MCF 10A (cell line): Measurements from ENCODE around the gene AFDN. TPM values are rescaled to one million over a fixed set of nuclear protein-coding genes. Genes with fewer than 3 reads are reported as not detected.

Source experiments
- BruUV-seq: library from RNA; stranded (reverse); fragments of 400-500 nt; replicated peaks from 2 replicates; lab custom pipeline; 2021; lab: Mats Ljungman, UMichigan
- CTCF ChIA-PET: fragments of 300-600 bp; sonication (Branson Sonifier 250); formaldehyde crosslinking; extraction: SDS; loops from one replicate; lab custom pipeline; 2021; ENCODE audit warnings: antibody characterized with exemption, inconsistent platforms; lab: Yijun Ruan, JAX
- POLR2A ChIA-PET: fragments of 300-600, 350-650 bp; sonication (Branson Sonifier 250); formaldehyde crosslinking; extraction: SDS; loops from one replicate; lab custom pipeline; 2020; ENCODE audit warnings: antibody characterized with exemption, inconsistent platforms; lab: Yijun Ruan, JAX
- DNase-seq: peaks from one replicate; pipeline ENCODE4 v3.0.0-alpha.2; 2018; ENCODE audit not compliant: unreplicated experiment
- H3K27ac Mint-ChIP-seq: one replicate; pipeline ENCODE4 v1.8.0; 2022; ENCODE audit warnings: mild to moderate bottlenecking, low read depth, mixed read lengths; ENCODE audit not compliant: unreplicated experiment
- H3K27me3 Mint-ChIP-seq: one replicate; pipeline ENCODE4 v1.8.0; 2022; ENCODE audit warnings: mixed read lengths; ENCODE audit not compliant: insufficient read depth, unreplicated experiment
- H3K36me3 Mint-ChIP-seq: one replicate; pipeline ENCODE4 v1.8.0; 2022; ENCODE audit warnings: mild to moderate bottlenecking, moderate library complexity, mixed read lengths; ENCODE audit not compliant: insufficient read depth, unreplicated experiment
- H3K4me1 Mint-ChIP-seq: one replicate; pipeline ENCODE4 v1.8.0; 2022; ENCODE audit warnings: mixed read lengths; ENCODE audit not compliant: insufficient read depth, unreplicated experiment
- H3K4me3 Mint-ChIP-seq: one replicate; pipeline ENCODE4 v1.8.0; 2022; ENCODE audit warnings: mild to moderate bottlenecking, moderate library complexity, mixed read lengths; ENCODE audit not compliant: unreplicated experiment
- H3K9me3 Mint-ChIP-seq: one replicate; pipeline ENCODE4 v1.8.0; 2022; ENCODE audit warnings: mixed read lengths; ENCODE audit not compliant: unreplicated experiment
- intact Hi-C: fragments of 100-400 bp; cut with micrococcal nuclease; formaldehyde crosslinking; loops from 2 replicates; pipeline ENCODE4 v1.14.1; 2022
- total RNA-seq: library from RNA; stranded (reverse); gene quantifications from 2 replicates; pipeline ENCODE4 v1.2.3, GENCODE V29; 2022
- TF ChIP-seq, protein P1 (sequence below): fragments of 200-600 bp; IDR thresholded peaks from one replicate; pipeline ENCODE4 v1.8.0; 2022; ENCODE audit warnings: antibody characterized with exemption, mild to moderate bottlenecking; ENCODE audit not compliant: unreplicated experiment

Gene AFDN
- total RNA-seq, 1 experiment from 2014 or later, result 115 TPM

GRCh38 chr6:167960579-167960978 is 133.9 kb downstream of the AFDN start:
- Mint-ChIP-seq H3K36me3 (peaks cover 30% of the 10 kb centered on the region), H3K27me3 (no peaks in the 10 kb centered on the region), H3K4me3 (no peak overlapping the region), H3K9me3 (no peaks in the 10 kb centered on the region), H3K4me1 (peaks cover 15% of the 10 kb centered on the region), H3K27ac (no peak overlapping the region)
- DNase-seq, result no peak
- CTCF ChIA-PET, result no interaction called here
- no TSS peak for BruUV-seq
- intact Hi-C loops, result no loop called here
- TF ChIP-seq, protein P1, sequence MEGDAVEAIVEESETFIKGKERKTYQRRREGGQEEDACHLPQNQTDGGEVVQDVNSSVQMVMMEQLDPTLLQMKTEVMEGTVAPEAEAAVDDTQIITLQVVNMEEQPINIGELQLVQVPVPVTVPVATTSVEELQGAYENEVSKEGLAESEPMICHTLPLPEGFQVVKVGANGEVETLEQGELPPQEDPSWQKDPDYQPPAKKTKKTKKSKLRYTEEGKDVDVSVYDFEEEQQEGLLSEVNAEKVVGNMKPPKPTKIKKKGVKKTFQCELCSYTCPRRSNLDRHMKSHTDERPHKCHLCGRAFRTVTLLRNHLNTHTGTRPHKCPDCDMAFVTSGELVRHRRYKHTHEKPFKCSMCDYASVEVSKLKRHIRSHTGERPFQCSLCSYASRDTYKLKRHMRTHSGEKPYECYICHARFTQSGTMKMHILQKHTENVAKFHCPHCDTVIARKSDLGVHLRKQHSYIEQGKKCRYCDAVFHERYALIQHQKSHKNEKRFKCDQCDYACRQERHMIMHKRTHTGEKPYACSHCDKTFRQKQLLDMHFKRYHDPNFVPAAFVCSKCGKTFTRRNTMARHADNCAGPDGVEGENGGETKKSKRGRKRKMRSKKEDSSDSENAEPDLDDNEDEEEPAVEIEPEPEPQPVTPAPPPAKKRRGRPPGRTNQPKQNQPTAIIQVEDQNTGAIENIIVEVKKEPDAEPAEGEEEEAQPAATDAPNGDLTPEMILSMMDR, result no peak
- POLR2A ChIA-PET, result no interaction called here

DNA sequence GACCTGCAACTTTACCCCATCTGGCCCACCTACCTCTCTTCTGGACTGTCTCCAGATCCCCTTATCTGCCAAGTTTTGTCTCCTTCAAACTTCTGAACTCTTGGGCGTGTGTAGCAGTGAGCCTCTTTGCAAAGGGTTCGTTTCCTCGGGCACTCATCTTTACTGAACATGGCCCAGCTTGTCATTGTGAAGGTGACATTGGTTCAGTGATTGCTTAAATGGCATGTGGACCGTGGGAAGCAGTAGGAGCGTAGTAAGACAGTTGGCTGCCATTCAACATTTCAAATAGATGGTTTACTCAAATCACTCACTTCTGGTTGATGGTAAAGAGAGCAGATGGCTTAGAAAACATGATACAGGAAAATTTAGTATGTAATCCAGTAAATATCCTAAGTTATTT is 136.0 kb downstream of the AFDN start:
- CTCF ChIA-PET, result interaction anchor here (0.7 to 1.0 kb wide), 2 partner anchors 10 to 30 kb away, joined by 3 to 4 read pairs; no protein-coding TSS in a partner anchor
- Mint-ChIP-seq H3K4me1 (peaks cover 1% of the 10 kb centered on the region), H3K36me3 (peaks cover 23% of the 10 kb centered on the region), H3K9me3 (no peaks in the 10 kb centered on the region), H3K4me3 (no peak overlapping the region), H3K27me3 (no peaks in the 10 kb centered on the region), H3K27ac (no peak overlapping the region)
- TF ChIP-seq, protein P1, result no peak
- intact Hi-C loops, result no loop called here
- BruUV-seq, result no TSS peak
- POLR2A ChIA-PET, result no interaction called here
- no peak for DNase-seq

GRCh38 chr6:167963589-167964057 is 136.9 kb downstream of the AFDN start:
- H3K27ac Mint-ChIP-seq, result no peak overlapping the region
- intact Hi-C loops, result no loop called here
- ChIA-PET CTCF (no interaction called here), POLR2A (interaction anchor here (0.7 kb wide), 1 partner anchor 32 kb away, joined by 3 read pairs; no protein-coding TSS in a partner anchor)
- H3K9me3 Mint-ChIP-seq, result no peaks in the 10 kb centered on the region
- BruUV-seq, result no TSS peak
- no peak for DNase-seq
- no peak overlapping the region for H3K4me3 Mint-ChIP-seq
- H3K4me1 Mint-ChIP-seq, result no peaks in the 10 kb centered on the region
- peaks cover 23% of the 10 kb centered on the region for H3K36me3 Mint-ChIP-seq
- H3K27me3 Mint-ChIP-seq, result no peaks in the 10 kb centered on the region
- TF ChIP-seq, protein P1, result no peak

- Mint-ChIP-seq H3K27ac (no peak overlapping the region), H3K9me3 (no peaks in the 10 kb centered on the region), H3K36me3 (peaks cover 40% of the 10 kb centered on the region), H3K27me3 (no peaks in the 10 kb centered on the region), H3K4me1 (no peaks in the 10 kb centered on the region), H3K4me3 (no peak overlapping the region)
- no TSS peak for BruUV-seq
- intact Hi-C loops, result no loop called here
- DNase-seq, result no peak
- POLR2A ChIA-PET, result no interaction called here
- CTCF ChIA-PET, result interaction anchor here (0.6 kb wide), 1 partner anchor 159 kb away, joined by 3 read pairs; no protein-coding TSS in a partner anchor
- TF ChIP-seq, protein P1, result no peak
Observed at GRCh38 chr6:167965592-167966539, 139.2 kb downstream of the AFDN start.
